GM23338 (cell line): ENCODE results near the gene DYNLT3. TPM values are rescaled to one million over a fixed set of nuclear protein-coding genes. Genes with fewer than 3 reads are reported as not detected.

Source experiments
- ATAC-seq: fragments of 200-7000 bp; cut with Tn5 transposase; 3 replicates; pipeline ENCODE4 v1.9.1; 2020
- DNase-seq: peaks from one replicate; pipeline ENCODE4 v3.0.0-alpha.2; 2015; ENCODE audit warnings: low spot score
- H2AFZ ChIP-seq: fragments of 200-600 bp; sonication (generic); 2 replicates; pipeline ENCODE4 v1.8.0; 2016; ENCODE audit warnings: antibody characterized with exemption, mild to moderate bottlenecking, moderate library complexity
- H3F3A ChIP-seq: fragments of 200-600 bp; sonication (generic); replicated peaks from 2 replicates; pipeline ENCODE4 v1.8.0; 2017; ENCODE audit warnings: antibody characterized with exemption, mixed run types, low read depth
- H3K27ac ChIP-seq: fragments of 200-600 bp; sonication (generic); 2 replicates; pipeline ENCODE4 v1.6.1; 2016; ENCODE audit warnings: low read depth
- H3K27me3 ChIP-seq: fragments of 200-600 bp; sonication (generic); 2 replicates; pipeline ENCODE4 v1.8.0; 2016; ENCODE audit warnings: mild to moderate bottlenecking, mixed run types, moderate library complexity; ENCODE audit not compliant: insufficient read depth
- H3K36me3 ChIP-seq: fragments of 200-600 bp; sonication (generic); 2 replicates; pipeline ENCODE4 v1.8.0; 2016; ENCODE audit warnings: mild to moderate bottlenecking; ENCODE audit not compliant: insufficient read depth
- H3K4me1 ChIP-seq: fragments of 200-600 bp; sonication (generic); 2 replicates; pipeline ENCODE4 v1.8.0; 2016; ENCODE audit warnings: mild to moderate bottlenecking, moderate library complexity; ENCODE audit not compliant: insufficient read depth
- H3K4me2 ChIP-seq: fragments of 200-600 bp; sonication (generic); 2 replicates; pipeline ENCODE4 v1.7.1; 2017; ENCODE audit warnings: mixed run types
- H3K4me3 ChIP-seq: fragments of 200-600 bp; sonication (generic); 2 replicates; pipeline ENCODE4 v1.6.1; 2016; ENCODE audit warnings: mixed run types
- H3K79me2 ChIP-seq: fragments of 200-600 bp; sonication (generic); replicated peaks from 2 replicates; pipeline ENCODE4 v1.8.0; 2017; ENCODE audit warnings: mild to moderate bottlenecking; ENCODE audit not compliant: insufficient read depth
- H3K9me2 ChIP-seq: fragments of 200-600 bp; sonication (generic); 2 replicates; pipeline ENCODE4 v1.8.0; 2017; ENCODE audit not compliant: insufficient read depth
- H4K20me1 ChIP-seq: fragments of 200-600 bp; sonication (generic); replicated peaks from 2 replicates; pipeline ENCODE4 v1.8.0; 2017; ENCODE audit warnings: mild to moderate bottlenecking; ENCODE audit not compliant: insufficient read depth
- H3K27ac Mint-ChIP-seq: 2 replicates; pipeline ENCODE4 v1.8.0; 2020; ENCODE audit warnings: inconsistent platforms, mild to moderate bottlenecking, moderate library complexity, mixed read lengths
- H3K27me3 Mint-ChIP-seq: 3 replicates; pipeline ENCODE4 v1.8.0; 2022; ENCODE audit warnings: low read depth, mild to moderate bottlenecking, moderate library complexity, mixed read lengths, inconsistent platforms; ENCODE audit not compliant: insufficient read depth, poor library complexity
- H3K36me3 Mint-ChIP-seq: 3 replicates; pipeline ENCODE4 v1.8.0; 2021; ENCODE audit warnings: low read depth, mild to moderate bottlenecking, inconsistent platforms, moderate library complexity, mixed read lengths
- H3K4me1 Mint-ChIP-seq: 3 replicates; pipeline ENCODE4 v1.8.0; 2020; ENCODE audit warnings: mild to moderate bottlenecking, inconsistent platforms, mixed read lengths
- H3K4me3 Mint-ChIP-seq: 3 replicates; pipeline ENCODE4 v1.8.0; 2021; ENCODE audit warnings: moderate library complexity, mild to moderate bottlenecking, inconsistent platforms, mixed read lengths
- H3K9me3 Mint-ChIP-seq: 3 replicates; pipeline ENCODE4 v1.8.0; 2020; ENCODE audit warnings: moderate library complexity, mild to moderate bottlenecking, inconsistent platforms, mixed read lengths
- CREB1 ChIP-seq: fragments of 250-450 bp; sonication (Bioruptor Pico); IDR thresholded peaks from 2 replicates; pipeline ENCODE4 v1.5.0; 2020; ENCODE audit warnings: low read depth, mild to moderate bottlenecking, moderate library complexity
- JUNB ChIP-seq: IDR thresholded peaks from one replicate; pipeline ENCODE4 v1.6.1; 2016; ENCODE audit warnings: antibody characterized with exemption; ENCODE audit not compliant: unreplicated experiment
- NANOG ChIP-seq: IDR thresholded peaks from 2 replicates; pipeline ENCODE4 v1.6.1; 2016; ENCODE audit warnings: antibody characterized with exemption, borderline replicate concordance
- STAT1 ChIP-seq: IDR thresholded peaks from one replicate; pipeline ENCODE4 v1.6.1; 2016; ENCODE audit warnings: antibody characterized with exemption; ENCODE audit not compliant: unreplicated experiment
- ZNF331 ChIP-seq: fragments of 250-450 bp; sonication (Bioruptor Pico); IDR thresholded peaks from 2 replicates; pipeline ENCODE4 v1.5.0; 2020; ENCODE audit warnings: low read depth, mild to moderate bottlenecking, moderate library complexity
- polyA plus RNA-seq: library from polyadenylated mRNA; unstranded; fragments of >200 nt; fragmentation: Nextera tagmentation; extraction: Ambion mirVana; gene quantifications from 2 replicates; pipeline ENCODE4 v1.2.1, GENCODE V29; 2016
- total RNA-seq: library from RNA; depleted of rRNA; stranded (reverse); fragments of >200 nt; shearing (Covaris generic); gene quantifications from 2 replicates; pipeline ENCODE4 v1.2.3, GENCODE V29; 2014
- TF ChIP-seq, protein P1 (sequence below): IDR thresholded peaks from 2 replicates; pipeline ENCODE4 v1.6.1; 2016; ENCODE audit warnings: antibody characterized with exemption
- TF ChIP-seq, protein P2 (sequence below), 2 experiments: fragments of 200-600 bp in 1 of 2; sonication (generic) in 1 of 2; conservative IDR thresholded peaks; 2 replicates each; pipeline versions ENCODE4 v1.5.1 to v1.6.1; 2016 to 2017; ENCODE audit warnings: antibody characterized with exemption in 2 of 2, low read depth in 2 of 2, mild to moderate bottlenecking in 2 of 2, moderate library complexity in 1 of 2
- TF ChIP-seq, protein P3 (sequence below): fragments of 250-450 bp; sonication (Bioruptor Pico); IDR thresholded peaks from 2 replicates; pipeline ENCODE4 v1.5.0; 2020; ENCODE audit warnings: mild to moderate bottlenecking, moderate library complexity

The DYNLT3 gene
- total and polyA plus RNA-seq, 2 experiments from 2014 or later = 6.5 to 8.1 TPM

DNA sequence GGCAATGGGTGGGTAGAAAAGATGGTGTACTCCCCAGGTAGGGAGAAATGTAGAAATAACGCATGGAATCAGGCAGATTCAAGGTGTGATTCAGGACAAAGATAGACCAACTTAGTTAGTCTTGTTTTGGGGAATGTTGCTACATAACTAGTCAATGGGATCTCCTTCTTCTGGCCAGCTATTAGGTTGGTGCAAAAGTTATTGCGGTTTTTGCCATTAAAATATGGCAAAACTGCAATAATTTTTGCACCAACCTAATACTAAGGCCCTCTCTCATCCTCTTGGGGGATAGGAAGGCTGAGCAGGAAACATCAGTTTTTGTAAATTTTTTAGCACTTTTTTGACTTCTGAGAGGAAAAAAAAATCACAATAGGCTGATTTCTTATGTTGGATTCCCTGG is 44.3 kb downstream of the DYNLT3 start:
- Mint-ChIP-seq H3K27me3 (no peaks in the 10 kb centered on the region), H3K4me1 (no peaks in the 10 kb centered on the region), H3K4me3 (no peak overlapping the region), H3K9me3 (no peaks in the 10 kb centered on the region), H3K27ac (no peak overlapping the region), H3K36me3 (no peaks in the 10 kb centered on the region)
- TF ChIP-seq JUNB (no peak), STAT1 (no peak), NANOG (no peak), ZNF331 (CRISPR knock-in tag) (no peak), CREB1 (CRISPR knock-in tag) (no peak)
- TF ChIP-seq, protein P1, sequence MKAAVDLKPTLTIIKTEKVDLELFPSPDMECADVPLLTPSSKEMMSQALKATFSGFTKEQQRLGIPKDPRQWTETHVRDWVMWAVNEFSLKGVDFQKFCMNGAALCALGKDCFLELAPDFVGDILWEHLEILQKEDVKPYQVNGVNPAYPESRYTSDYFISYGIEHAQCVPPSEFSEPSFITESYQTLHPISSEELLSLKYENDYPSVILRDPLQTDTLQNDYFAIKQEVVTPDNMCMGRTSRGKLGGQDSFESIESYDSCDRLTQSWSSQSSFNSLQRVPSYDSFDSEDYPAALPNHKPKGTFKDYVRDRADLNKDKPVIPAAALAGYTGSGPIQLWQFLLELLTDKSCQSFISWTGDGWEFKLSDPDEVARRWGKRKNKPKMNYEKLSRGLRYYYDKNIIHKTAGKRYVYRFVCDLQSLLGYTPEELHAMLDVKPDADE = no peak
- TF ChIP-seq, protein P2, sequence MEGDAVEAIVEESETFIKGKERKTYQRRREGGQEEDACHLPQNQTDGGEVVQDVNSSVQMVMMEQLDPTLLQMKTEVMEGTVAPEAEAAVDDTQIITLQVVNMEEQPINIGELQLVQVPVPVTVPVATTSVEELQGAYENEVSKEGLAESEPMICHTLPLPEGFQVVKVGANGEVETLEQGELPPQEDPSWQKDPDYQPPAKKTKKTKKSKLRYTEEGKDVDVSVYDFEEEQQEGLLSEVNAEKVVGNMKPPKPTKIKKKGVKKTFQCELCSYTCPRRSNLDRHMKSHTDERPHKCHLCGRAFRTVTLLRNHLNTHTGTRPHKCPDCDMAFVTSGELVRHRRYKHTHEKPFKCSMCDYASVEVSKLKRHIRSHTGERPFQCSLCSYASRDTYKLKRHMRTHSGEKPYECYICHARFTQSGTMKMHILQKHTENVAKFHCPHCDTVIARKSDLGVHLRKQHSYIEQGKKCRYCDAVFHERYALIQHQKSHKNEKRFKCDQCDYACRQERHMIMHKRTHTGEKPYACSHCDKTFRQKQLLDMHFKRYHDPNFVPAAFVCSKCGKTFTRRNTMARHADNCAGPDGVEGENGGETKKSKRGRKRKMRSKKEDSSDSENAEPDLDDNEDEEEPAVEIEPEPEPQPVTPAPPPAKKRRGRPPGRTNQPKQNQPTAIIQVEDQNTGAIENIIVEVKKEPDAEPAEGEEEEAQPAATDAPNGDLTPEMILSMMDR (conservative IDR thresholded peaks at IDR 0.05; ENCODE audit: low read depth in 2 of 2) = no peak
- TF ChIP-seq, protein P3, sequence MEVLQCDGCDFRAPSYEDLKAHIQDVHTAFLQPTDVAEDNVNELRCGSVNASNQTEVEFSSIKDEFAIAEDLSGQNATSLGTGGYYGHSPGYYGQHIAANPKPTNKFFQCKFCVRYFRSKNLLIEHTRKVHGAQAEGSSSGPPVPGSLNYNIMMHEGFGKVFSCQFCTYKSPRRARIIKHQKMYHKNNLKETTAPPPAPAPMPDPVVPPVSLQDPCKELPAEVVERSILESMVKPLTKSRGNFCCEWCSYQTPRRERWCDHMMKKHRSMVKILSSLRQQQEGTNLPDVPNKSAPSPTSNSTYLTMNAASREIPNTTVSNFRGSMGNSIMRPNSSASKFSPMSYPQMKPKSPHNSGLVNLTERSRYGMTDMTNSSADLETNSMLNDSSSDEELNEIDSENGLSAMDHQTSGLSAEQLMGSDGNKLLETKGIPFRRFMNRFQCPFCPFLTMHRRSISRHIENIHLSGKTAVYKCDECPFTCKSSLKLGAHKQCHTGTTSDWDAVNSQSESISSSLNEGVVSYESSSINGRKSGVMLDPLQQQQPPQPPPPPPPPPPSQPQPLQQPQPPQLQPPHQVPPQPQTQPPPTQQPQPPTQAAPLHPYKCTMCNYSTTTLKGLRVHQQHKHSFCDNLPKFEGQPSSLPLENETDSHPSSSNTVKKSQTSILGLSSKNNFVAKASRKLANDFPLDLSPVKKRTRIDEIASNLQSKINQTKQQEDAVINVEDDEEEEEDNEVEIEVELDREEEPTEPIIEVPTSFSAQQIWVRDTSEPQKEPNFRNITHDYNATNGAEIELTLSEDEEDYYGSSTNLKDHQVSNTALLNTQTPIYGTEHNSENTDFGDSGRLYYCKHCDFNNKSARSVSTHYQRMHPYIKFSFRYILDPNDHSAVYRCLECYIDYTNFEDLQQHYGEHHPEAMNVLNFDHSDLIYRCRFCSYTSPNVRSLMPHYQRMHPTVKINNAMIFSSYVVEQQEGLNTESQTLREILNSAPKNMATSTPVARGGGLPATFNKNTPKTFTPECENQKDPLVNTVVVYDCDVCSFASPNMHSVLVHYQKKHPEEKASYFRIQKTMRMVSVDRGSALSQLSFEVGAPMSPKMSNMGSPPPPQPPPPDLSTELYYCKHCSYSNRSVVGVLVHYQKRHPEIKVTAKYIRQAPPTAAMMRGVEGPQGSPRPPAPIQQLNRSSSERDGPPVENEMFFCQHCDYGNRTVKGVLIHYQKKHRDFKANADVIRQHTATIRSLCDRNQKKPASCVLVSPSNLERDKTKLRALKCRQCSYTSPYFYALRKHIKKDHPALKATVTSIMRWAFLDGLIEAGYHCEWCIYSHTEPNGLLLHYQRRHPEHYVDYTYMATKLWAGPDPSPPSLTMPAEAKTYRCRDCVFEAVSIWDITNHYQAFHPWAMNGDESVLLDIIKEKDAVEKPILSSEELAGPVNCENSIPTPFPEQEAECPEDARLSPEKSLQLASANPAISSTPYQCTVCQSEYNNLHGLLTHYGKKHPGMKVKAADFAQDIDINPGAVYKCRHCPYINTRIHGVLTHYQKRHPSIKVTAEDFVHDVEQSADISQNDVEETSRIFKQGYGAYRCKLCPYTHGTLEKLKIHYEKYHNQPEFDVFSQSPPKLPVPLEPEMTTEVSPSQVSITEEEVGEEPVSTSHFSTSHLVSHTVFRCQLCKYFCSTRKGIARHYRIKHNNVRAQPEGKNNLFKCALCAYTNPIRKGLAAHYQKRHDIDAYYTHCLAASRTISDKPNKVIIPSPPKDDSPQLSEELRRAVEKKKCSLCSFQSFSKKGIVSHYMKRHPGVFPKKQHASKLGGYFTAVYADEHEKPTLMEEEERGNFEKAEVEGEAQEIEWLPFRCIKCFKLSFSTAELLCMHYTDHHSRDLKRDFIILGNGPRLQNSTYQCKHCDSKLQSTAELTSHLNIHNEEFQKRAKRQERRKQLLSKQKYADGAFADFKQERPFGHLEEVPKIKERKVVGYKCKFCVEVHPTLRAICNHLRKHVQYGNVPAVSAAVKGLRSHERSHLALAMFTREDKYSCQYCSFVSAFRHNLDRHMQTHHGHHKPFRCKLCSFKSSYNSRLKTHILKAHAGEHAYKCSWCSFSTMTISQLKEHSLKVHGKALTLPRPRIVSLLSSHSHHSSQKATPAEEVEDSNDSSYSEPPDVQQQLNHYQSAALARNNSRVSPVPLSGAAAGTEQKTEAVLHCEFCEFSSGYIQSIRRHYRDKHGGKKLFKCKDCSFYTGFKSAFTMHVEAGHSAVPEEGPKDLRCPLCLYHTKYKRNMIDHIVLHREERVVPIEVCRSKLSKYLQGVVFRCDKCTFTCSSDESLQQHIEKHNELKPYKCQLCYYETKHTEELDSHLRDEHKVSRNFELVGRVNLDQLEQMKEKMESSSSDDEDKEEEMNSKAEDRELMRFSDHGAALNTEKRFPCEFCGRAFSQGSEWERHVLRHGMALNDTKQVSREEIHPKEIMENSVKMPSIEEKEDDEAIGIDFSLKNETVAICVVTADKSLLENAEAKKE (CRISPR knock-in tag) = no peak
- H3K4me2 ChIP-seq = no peak overlapping the region
- no peak overlapping the region for H2AFZ ChIP-seq
- ATAC-seq = no peak
- no peak overlapping the region for H3K4me3 ChIP-seq
- H3K79me2 ChIP-seq = no peaks in the 10 kb centered on the region
- no peak for DNase-seq
- H3F3A ChIP-seq = no peaks in the 10 kb centered on the region
- H3K27ac ChIP-seq = no peak overlapping the region
- H3K36me3 ChIP-seq = no peaks in the 10 kb centered on the region
- H3K9me2 ChIP-seq = no peaks in the 10 kb centered on the region
- no peaks in the 10 kb centered on the region for H3K4me1 ChIP-seq
- no peaks in the 10 kb centered on the region for H4K20me1 ChIP-seq
- H3K27me3 ChIP-seq = no peaks in the 10 kb centered on the region
